ENCODE data around the gene PLPP2. TPM values are rescaled to one million over a fixed set of nuclear protein-coding genes. Genes with fewer than 3 reads are reported as not detected.
"Not testable (repeated sequence)": the region's sequence is repeated elsewhere in the genome, so short reads cannot be mapped to it uniquely, and the experiment has no call there.

Gene PLPP2
- total and polyA plus RNA-seq, 9 of the 15 experiments (the other 6 are each of a cell fraction or from before 2014, with no cell fraction given), result 0.51 to 4.4 (median 2.2) TPM; not detected in 1

DNA sequence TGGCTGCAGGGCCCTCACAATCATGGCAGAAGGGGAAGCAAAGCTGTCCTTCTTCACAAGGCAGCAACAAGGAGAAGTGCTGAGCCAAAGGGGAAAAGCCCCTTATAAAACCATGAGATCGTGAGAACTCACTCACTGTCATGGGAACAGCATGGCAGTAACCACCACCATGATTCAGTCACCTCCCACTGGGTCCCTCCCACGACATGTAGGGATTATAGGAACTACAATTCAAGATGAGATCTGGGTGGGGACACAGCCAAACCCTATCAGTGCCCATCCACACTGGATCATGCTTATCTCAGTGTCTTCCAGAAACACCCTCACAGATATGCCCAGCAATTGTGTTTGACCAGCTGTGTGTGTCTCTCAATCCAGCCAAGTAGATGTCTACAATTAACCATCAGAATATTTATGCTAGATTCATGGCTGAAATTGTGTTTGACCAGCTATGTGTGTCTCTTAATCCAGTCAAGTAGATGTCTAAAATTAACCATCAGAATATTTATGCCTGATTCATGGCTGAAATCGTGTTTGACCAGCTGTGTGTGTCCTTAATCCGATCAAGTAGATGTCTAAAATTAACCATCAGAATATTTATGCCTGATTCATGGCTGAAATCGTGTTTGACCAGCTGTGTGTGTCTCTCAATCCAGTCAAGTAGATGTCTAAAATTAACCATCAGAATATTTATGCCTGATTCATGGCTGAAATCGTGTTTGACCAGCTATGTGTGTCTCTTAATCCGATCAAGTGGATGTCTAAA lies 38.6 kb downstream of the PLPP2 start (continued):
- peak; percentile 51 for TF ChIP-seq MTA2 (IDR thresholded peaks at IDR 0.05; ENCODE audit: low read depth)
- TF ChIP-seq EGR1 (conservative IDR thresholded peaks at IDR 0.05), result 0 out of 2 replicates have a peak, but pooled peaks have one; percentile 9
- peak; percentile 66 for TF ChIP-seq SOX6 (IDR thresholded peaks at IDR 0.05)
- TF ChIP-seq NR4A1 (CRISPR knock-in tag; IDR thresholded peaks at IDR 0.05), result not testable (repeated sequence)
- TF ChIP-seq NR4A1 (tag; IDR thresholded peaks at IDR 0.05), result peak; percentile 49; the same call in 1 of the 2 replicates
- peak; percentile 94 for TF ChIP-seq MEF2D (tag; conservative IDR thresholded peaks at IDR 0.05; ENCODE audit: low read depth)
- TF ChIP-seq EP300 (IDR thresholded peaks at IDR 0.05; ENCODE audit: low read length), result peak; percentile 6; the same call in 1 of the 2 replicates
- TF ChIP-seq, protein P1, sequence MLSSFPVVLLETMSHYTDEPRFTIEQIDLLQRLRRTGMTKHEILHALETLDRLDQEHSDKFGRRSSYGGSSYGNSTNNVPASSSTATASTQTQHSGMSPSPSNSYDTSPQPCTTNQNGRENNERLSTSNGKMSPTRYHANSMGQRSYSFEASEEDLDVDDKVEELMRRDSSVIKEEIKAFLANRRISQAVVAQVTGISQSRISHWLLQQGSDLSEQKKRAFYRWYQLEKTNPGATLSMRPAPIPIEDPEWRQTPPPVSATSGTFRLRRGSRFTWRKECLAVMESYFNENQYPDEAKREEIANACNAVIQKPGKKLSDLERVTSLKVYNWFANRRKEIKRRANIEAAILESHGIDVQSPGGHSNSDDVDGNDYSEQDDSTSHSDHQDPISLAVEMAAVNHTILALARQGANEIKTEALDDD (IDR thresholded peaks at IDR 0.05), result peak; percentile 33; the same call in 1 of the 2 replicates
- peak; percentile 66 for TF ChIP-seq FOSL1 (tag; conservative IDR thresholded peaks at IDR 0.05)
- peak; percentile 32 to 67; a peak in 1 of 4 replicates for TF ChIP-seq TRIM24 (IDR thresholded peaks at IDR 0.05)
- peak; percentile 48; the same call in 1 of the 2 replicates for TF ChIP-seq CREM (IDR thresholded peaks at IDR 0.05; ENCODE audit: low read depth)
- TF ChIP-seq CBFA2T2 (conservative IDR thresholded peaks at IDR 0.05), result peak; percentile 82

All from K562 (cell line).